ENCODE data around the gene TIMM29. TPM values are rescaled to one million over a fixed set of nuclear protein-coding genes. Genes with fewer than 3 reads are reported as not detected.

TIMM29 gene
- total RNA-seq, 1 donor from 2014 or later, result 28.0 TPM

DNA sequence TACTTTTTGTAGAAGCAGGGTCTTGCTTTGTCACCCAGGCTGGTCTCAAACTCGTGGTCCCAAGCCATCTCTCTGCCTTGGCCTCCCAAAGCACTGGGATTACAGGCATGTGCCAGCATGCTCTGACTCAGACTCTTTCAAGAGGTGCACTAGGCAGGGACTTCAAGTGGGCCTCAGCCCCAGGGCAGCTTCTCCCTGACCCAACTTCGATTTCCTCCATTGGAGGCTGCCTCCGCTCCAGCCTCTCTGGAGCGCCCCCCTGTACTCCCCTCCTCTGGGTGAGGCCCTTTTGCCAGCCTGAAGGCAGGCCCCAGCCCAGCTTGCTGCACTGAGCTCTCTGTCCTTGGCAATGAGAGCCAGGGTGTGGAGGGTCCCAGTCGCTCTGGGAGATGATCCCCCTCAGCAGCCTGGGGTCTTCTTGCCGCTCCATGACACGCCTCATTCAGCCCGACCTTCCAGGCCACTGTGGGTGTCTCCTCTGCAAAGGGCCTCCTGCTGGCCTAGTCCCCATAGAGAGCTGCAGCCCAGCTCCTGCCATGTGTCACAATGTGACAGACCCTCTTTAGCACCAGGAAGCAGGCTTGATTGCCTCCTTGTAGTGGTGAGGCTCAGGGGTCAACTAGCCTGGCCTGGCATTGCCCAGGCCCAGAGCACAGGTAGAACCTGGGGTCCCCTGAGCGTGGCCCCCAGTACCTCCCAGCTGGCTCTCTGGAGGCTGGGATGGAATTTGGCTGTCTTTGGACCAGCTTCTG is 40.8 kb upstream of the TIMM29 start:
- peaks cover 53% of the 10 kb centered on the region for H3K4me1 Mint-ChIP-seq
- no peak for DNase-seq (ENCODE audit: low read depth, low spot score)
- H3K27me3 Mint-ChIP-seq (ENCODE audit: low read depth), result no peaks in the 10 kb centered on the region
- no peaks in the 10 kb centered on the region for H3K9me3 Mint-ChIP-seq
- peak overlapping the region; percentile 86 for H3K27ac Mint-ChIP-seq (ENCODE audit: unreplicated experiment)
- no peaks in the 10 kb centered on the region for H3K36me3 Mint-ChIP-seq (ENCODE audit: low read depth)
- TF ChIP-seq, protein P1, sequence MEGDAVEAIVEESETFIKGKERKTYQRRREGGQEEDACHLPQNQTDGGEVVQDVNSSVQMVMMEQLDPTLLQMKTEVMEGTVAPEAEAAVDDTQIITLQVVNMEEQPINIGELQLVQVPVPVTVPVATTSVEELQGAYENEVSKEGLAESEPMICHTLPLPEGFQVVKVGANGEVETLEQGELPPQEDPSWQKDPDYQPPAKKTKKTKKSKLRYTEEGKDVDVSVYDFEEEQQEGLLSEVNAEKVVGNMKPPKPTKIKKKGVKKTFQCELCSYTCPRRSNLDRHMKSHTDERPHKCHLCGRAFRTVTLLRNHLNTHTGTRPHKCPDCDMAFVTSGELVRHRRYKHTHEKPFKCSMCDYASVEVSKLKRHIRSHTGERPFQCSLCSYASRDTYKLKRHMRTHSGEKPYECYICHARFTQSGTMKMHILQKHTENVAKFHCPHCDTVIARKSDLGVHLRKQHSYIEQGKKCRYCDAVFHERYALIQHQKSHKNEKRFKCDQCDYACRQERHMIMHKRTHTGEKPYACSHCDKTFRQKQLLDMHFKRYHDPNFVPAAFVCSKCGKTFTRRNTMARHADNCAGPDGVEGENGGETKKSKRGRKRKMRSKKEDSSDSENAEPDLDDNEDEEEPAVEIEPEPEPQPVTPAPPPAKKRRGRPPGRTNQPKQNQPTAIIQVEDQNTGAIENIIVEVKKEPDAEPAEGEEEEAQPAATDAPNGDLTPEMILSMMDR (conservative IDR thresholded peaks at IDR 0.05), result no peak
- peak overlapping the region; percentile 72 for H3K4me3 Mint-ChIP-seq

DNA sequence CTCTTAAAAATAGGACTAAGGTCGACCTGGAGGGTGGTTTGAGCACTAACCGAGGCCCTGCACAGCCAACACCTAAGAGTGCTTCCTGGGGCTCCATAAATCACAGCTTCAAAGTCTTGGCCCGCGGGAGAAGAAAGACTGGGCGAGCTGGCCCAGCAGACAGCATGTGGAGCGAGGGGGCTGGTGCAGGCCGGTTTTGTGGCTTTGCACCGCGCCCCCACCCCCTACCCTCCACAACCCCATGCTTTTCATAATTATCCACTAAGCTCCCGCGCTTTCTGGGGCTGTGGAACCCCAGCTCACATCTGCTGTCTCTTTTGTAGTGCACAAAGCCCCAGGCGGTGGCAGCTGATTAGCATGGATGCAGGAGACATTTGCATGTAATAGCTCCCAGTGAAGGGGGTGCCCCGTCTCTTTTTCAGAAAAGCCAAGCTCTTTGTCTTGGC is 40.2 kb upstream of the TIMM29 start:
- H3K4me1 Mint-ChIP-seq, result peaks cover 53% of the 10 kb centered on the region
- no peak for DNase-seq (ENCODE audit: low read depth, low spot score)

DNA sequence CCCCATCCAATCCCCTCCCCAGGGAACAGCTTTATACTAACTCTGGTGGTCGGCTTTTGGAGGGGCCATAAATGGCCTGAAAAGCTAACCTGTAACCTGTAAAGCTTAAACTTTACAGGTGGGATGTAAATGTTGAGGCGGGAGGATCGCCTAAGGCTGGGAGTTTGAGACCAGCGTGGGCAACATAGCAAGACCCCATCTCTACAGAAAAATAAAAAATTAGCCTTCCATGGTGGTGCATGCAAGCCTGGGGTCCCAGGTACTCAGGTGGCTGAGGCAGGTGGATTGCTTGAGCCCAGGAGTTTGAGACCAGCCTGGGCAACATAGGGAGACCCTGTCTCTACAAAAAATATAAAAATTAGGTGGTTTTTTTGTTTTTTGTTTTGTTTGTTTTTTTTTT is 38.7 kb upstream of the TIMM29 start:
- Mint-ChIP-seq H3K4me1 (peaks cover 60% of the 10 kb centered on the region), H3K27ac (ENCODE audit: unreplicated experiment) (no peak overlapping the region), H3K27me3 (ENCODE audit: low read depth) (no peaks in the 10 kb centered on the region), H3K9me3 (no peaks in the 10 kb centered on the region), H3K36me3 (ENCODE audit: low read depth) (no peaks in the 10 kb centered on the region), H3K4me3 (no peak overlapping the region)
- no peak for DNase-seq (ENCODE audit: low read depth, low spot score)
- TF ChIP-seq, protein P1 (conservative IDR thresholded peaks at IDR 0.05), result no peak

More for the DNA sequence above, 40.2 kb upstream of the TIMM29 start:
- Mint-ChIP-seq H3K36me3 (ENCODE audit: low read depth) (no peaks in the 10 kb centered on the region), H3K27me3 (ENCODE audit: low read depth) (no peaks in the 10 kb centered on the region), H3K27ac (ENCODE audit: unreplicated experiment) (peak overlapping the region; percentile 93), H3K9me3 (no peaks in the 10 kb centered on the region), H3K4me3 (peak overlapping the region; percentile 72)
- TF ChIP-seq, protein P1 (conservative IDR thresholded peaks at IDR 0.05), result no peak

DNA sequence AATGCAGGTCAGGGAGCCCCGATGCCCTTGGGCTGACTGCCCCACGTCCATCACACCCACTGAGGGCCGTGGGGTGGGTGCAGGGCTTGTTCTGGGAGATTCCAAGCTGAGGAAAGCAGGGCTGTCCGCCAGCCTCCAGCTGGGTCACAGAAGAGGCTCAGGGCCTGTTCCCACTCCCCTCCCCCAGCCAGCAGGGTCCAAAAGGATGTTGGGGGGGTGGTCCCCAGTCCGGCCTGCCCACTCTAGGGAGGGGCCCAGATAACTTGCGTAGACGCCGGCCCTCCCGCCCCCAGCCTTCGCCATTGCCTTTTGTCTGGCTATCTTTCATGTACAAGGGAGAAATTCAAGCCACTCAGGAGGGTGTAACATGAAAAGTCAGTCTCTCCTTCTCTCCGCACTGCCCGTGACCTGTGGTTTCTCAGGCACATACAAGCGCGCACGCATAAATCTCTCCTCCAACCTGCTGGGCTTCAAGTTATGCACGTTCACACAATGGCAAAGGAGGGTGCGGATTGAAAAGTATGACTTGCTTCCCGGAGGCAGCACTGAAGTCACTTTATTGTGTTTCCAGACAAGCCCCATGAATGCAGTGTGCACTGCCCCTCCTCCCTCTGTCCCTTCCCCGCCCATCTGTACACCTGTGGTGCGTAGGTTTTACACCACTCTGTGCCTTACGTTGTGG is 37.1 kb upstream of the TIMM29 start:
- H3K9me3 Mint-ChIP-seq, result no peaks in the 10 kb centered on the region
- H3K27me3 Mint-ChIP-seq (ENCODE audit: low read depth), result no peaks in the 10 kb centered on the region
- DNase-seq (ENCODE audit: low read depth, low spot score), result no peak
- peak overlapping the region; percentile 97 for H3K27ac Mint-ChIP-seq (ENCODE audit: unreplicated experiment)
- peak overlapping the region; percentile 65 for H3K4me3 Mint-ChIP-seq
- peaks cover 59% of the 10 kb centered on the region for H3K4me1 Mint-ChIP-seq
- TF ChIP-seq, protein P1 (conservative IDR thresholded peaks at IDR 0.05), result no peak
- H3K36me3 Mint-ChIP-seq (ENCODE audit: low read depth), result no peaks in the 10 kb centered on the region

DNA sequence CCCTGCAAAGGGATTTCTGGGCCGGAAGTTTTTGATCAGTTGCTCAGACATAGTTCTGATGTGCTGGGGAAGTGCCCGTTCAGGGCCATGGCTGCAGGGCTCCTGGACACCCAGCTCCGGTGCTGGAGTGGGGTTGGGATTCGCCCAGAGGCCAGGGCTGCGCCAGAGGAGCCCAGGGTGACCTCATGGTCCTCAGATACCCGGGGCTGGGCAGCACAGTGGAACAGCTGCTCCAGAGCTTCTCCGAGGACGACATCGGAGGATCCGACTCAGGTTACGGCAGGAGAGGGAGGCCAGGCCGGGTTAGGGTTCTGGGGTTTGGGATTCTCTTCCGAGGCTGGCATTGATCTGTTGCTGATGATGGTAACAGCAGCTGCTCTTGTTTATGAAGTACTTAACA is 36.4 kb upstream of the TIMM29 start:
- Mint-ChIP-seq H3K27me3 (ENCODE audit: low read depth) (no peaks in the 10 kb centered on the region), H3K27ac (ENCODE audit: unreplicated experiment) (peak overlapping the region; percentile 97), H3K4me3 (peak overlapping the region; percentile 65), H3K9me3 (no peaks in the 10 kb centered on the region), H3K36me3 (ENCODE audit: low read depth) (no peaks in the 10 kb centered on the region), H3K4me1 (peaks cover 62% of the 10 kb centered on the region)
- DNase-seq (ENCODE audit: low read depth, low spot score), result no peak
- TF ChIP-seq, protein P1 (conservative IDR thresholded peaks at IDR 0.05), result no peak
